Measurements from ENCODE around the gene ARHGEF3.

The ARHGEF3 gene

GRCh38 chr3:56801662-56802377, at the start of gene ARHGEF3:
ARHGEF3 (minus strand) TSS chr3:56801949; CDS start chr3:56801798, 151 bp downstream.
- peak; percentile 72 for DNase-seq (ENCODE audit: low read depth, low spot score)

GRCh38 chr3:56849698-56850097, 47.9 kb upstream of the ARHGEF3 start:
- no peak for DNase-seq (ENCODE audit: low read depth, low spot score)

- no peak for DNase-seq (ENCODE audit: low read depth, low spot score)
These were observed 43.8 kb upstream of the ARHGEF3 start for GRCh38 chr3:56845505-56845904.

GRCh38 chr3:56844536-56844935, 42.8 kb upstream of the ARHGEF3 start:
- DNase-seq (ENCODE audit: low read depth, low spot score), result no peak

- no peak for DNase-seq (ENCODE audit: low read depth, low spot score)
These were observed 38.3 kb upstream of the ARHGEF3 start for GRCh38 chr3:56839784-56840715.

- no peak for DNase-seq (ENCODE audit: low read depth, low spot score)
These were observed 36.7 kb upstream of the ARHGEF3 start for GRCh38 chr3:56838448-56838847.

GRCh38 chr3:56837196-56837955, 35.6 kb upstream of the ARHGEF3 start:
- no peak for DNase-seq (ENCODE audit: low read depth, low spot score)

GRCh38 chr3:56836276-56837163, 34.8 kb upstream of the ARHGEF3 start:
- DNase-seq (ENCODE audit: low read depth, low spot score), result no peak

- no peak for DNase-seq (ENCODE audit: low read depth, low spot score)
These were observed 34.0 kb upstream of the ARHGEF3 start for GRCh38 chr3:56835650-56836227.

GRCh38 chr3:56833536-56833935, 31.8 kb upstream of the ARHGEF3 start:
- DNase-seq (ENCODE audit: low read depth, low spot score), result no peak

GRCh38 chr3:56833022-56833421, 31.3 kb upstream of the ARHGEF3 start:
- no peak for DNase-seq (ENCODE audit: low read depth, low spot score)

GRCh38 chr3:56831572-56831971, 29.8 kb upstream of the ARHGEF3 start:
- DNase-seq (ENCODE audit: low read depth, low spot score), result no peak

GRCh38 chr3:56830884-56831283, 29.1 kb upstream of the ARHGEF3 start:
- no peak for DNase-seq (ENCODE audit: low read depth, low spot score)

GRCh38 chr3:56829533-56829932, 27.8 kb upstream of the ARHGEF3 start:
- DNase-seq (ENCODE audit: low read depth, low spot score), result no peak

- no peak for DNase-seq (ENCODE audit: low read depth, low spot score)
These were observed 25.3 kb upstream of the ARHGEF3 start for GRCh38 chr3:56826831-56827722.

- DNase-seq (ENCODE audit: low read depth, low spot score), result no peak
These were observed 24.1 kb upstream of the ARHGEF3 start for GRCh38 chr3:56825567-56826438.

GRCh38 chr3:56823984-56824703, 22.4 kb upstream of the ARHGEF3 start:
- no peak for DNase-seq (ENCODE audit: low read depth, low spot score)

- no peak for DNase-seq (ENCODE audit: low read depth, low spot score)
These were observed 21.7 kb upstream of the ARHGEF3 start for GRCh38 chr3:56823421-56823926.

All from activated CD4-positive, CD25-positive, alpha-beta regulatory T cell treated with anti-CD3 and anti-CD28 coated beads, Interleukin-2, amount 50 U/mL, for 16 hours (primary cell).